Upper lobe of left lung (tissue), 4 donors: ENCODE measurements around the gene CTTNBP2.

ENCODE experiments used
- CTCF ChIP-seq, 6 experiments: fragments of 450-650 bp in 4 of 6; fragments of 200-600 bp in 2 of 6; sonication (generic) in 2 of 6; IDR thresholded peaks; one replicate each; pipeline ENCODE4 v1.5.1; 2016 to 2019; ENCODE audit warnings: antibody characterized with exemption in 6 of 6
- POLR2A ChIP-seq, 4 donors: fragments of 450-650 bp; IDR thresholded peaks; one replicate each; pipeline ENCODE4 v1.5.1; 2016 to 2017; ENCODE audit warnings: antibody characterized with exemption in 4 of 4, mild to moderate bottlenecking in 2 of 4

- TF ChIP-seq CTCF (IDR thresholded peaks at IDR 0.05), result no peak
- no peak for TF ChIP-seq POLR2A (IDR thresholded peaks at IDR 0.05)
Observed at GRCh38 chr7:117791877-117792780, 81.1 kb downstream of the CTTNBP2 start.
